ENCODE data around the gene LAMA5.

Gene LAMA5

DNA sequence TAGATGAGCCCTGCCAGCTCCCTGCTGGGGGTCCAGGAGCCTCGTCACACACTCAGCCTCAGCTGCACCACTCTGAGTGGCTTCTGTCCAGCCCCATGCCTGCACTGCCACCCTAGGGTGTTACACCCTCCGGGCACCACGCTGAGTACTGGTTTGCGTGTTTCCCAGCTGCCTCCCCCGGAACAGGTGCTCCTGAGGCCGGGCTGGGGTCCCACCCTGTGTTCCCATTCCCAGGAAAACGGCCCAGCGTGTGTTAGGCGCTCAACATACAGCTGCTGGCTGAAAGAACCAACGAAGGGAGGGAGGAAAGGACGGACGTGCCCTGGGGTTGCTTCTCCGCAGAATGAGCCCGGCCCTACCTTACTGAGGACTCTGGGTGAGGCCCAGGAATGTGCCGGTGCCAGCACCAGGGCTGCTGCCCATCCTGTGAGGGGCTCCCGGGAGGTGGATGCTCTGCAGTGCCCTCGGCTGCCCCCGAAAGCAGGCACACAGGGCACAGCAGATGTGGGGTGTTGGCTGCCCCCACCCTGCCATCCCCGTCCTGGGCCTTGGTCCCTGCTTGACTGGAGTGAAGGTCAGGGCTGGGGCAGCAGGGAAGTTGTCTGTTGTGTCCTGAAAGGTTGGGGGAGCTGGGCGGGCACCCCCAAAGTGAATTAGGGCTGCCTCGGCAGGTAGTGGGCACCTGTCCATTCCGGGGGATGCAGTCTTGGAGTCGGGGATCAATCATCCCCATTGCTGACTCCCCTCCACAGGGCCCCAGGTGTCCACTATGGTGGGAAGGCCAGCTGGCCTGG, 16.3 kb downstream of the LAMA5 start:
- no peak overlapping the region for H3K4me3 ChIP-seq (ENCODE audit: low read depth in 1 of 2, low read length in 2 of 2)
- no peaks in the 10 kb centered on the region for H3K27me3 ChIP-seq (ENCODE audit: low read depth, low read length)
- peaks cover 3 to 35% of the 10 kb centered on the region in 2 donors for H3K4me1 ChIP-seq (ENCODE audit: control insufficient read depth in 1 of 2, insufficient read depth in 2 of 2, low read length in 2 of 2)
- H3K27ac ChIP-seq (ENCODE audit: low read length): no peak overlapping the region
- peaks cover 0 to 3% of the 10 kb centered on the region in 2 donors for H3K9me3 ChIP-seq (ENCODE audit: control insufficient read depth in 1 of 2, low read length in 2 of 2)
- H3K36me3 ChIP-seq (ENCODE audit: control insufficient read depth in 1 of 2, insufficient read depth in 2 of 2, low read length in 2 of 2): peaks cover 0 to 38% of the 10 kb centered on the region in 2 donors

DNA sequence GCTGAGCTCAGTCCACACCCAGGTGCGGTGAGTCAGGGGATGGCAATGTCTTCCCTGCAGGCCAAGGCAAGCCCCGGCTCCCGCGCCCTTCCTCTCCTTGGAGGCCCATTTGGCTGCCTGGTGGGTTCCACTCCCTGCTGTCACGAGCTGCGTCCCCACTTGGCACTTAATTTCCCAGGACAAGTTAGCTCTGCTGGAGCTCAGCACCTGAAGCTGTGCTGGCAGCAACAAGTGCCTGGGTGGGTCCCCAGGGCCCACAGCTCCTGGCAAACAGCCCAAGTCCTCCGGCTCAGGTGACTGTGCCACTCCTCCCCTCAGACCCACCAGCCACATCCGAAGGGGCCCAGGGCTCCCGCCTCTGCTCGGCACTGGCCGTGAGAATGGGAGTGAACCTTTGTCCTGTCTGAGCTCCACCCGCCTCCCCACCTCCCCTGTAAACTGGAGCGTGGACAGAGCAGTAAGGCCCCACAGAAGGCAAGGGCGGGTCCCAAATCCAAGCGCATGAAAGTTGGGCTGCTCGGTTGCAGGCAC, 16.9 kb downstream of the LAMA5 start:
- Histone ChIP-seq H3K9me3 (ENCODE audit: control insufficient read depth in 1 of 2, low read length in 2 of 2) (peaks cover 0 to 3% of the 10 kb centered on the region in 2 donors), H3K36me3 (ENCODE audit: control insufficient read depth in 1 of 2, insufficient read depth in 2 of 2, low read length in 2 of 2) (peaks cover 0 to 43% of the 10 kb centered on the region in 2 donors), H3K27ac (ENCODE audit: low read length) (no peak overlapping the region), H3K27me3 (ENCODE audit: low read depth, low read length) (no peaks in the 10 kb centered on the region), H3K4me3 (ENCODE audit: low read depth in 1 of 2, low read length in 2 of 2) (no peak overlapping the region), H3K4me1 (ENCODE audit: control insufficient read depth in 1 of 2, insufficient read depth in 2 of 2, low read length in 2 of 2) (peaks cover 2 to 29% of the 10 kb centered on the region in 2 donors)

DNA sequence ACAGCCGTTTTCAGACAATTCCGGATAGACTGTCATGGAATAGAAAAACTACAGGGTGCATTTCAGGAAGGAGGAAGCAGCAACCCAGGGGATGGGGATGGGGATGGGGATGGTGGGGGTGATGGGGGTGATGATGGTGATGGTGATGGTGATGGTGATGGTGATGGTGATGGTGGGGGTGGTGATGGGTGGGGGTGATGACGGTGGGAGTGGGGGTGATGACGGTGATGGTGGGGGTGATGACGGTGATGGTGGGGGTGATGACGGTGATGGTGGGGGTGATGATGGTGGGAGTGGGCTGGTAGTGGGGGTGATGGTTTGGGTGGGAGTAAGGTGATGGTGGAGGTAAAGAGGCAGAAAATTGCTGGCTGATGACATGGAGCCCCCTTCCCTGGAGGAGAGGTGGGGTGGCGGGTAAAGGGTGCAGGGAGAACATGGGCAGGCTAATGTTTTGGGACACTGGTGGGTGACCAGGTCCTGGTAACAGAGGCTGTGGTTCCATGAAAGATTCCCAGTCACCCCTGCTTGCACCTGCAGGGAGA, 17.5 kb downstream of the LAMA5 start:
- Histone ChIP-seq H3K36me3 (ENCODE audit: control insufficient read depth in 1 of 2, insufficient read depth in 2 of 2, low read length in 2 of 2) (peaks cover 0 to 43% of the 10 kb centered on the region in 2 donors), H3K9me3 (ENCODE audit: control insufficient read depth in 1 of 2, low read length in 2 of 2) (peaks cover 0 to 3% of the 10 kb centered on the region in 2 donors), H3K27me3 (ENCODE audit: low read depth, low read length) (no peaks in the 10 kb centered on the region), H3K4me1 (ENCODE audit: control insufficient read depth in 1 of 2, insufficient read depth in 2 of 2, low read length in 2 of 2) (peaks cover 0 to 23% of the 10 kb centered on the region in 2 donors), H3K4me3 (ENCODE audit: low read depth in 1 of 2, low read length in 2 of 2) (no peak overlapping the region), H3K27ac (ENCODE audit: low read length) (no peak overlapping the region)

DNA sequence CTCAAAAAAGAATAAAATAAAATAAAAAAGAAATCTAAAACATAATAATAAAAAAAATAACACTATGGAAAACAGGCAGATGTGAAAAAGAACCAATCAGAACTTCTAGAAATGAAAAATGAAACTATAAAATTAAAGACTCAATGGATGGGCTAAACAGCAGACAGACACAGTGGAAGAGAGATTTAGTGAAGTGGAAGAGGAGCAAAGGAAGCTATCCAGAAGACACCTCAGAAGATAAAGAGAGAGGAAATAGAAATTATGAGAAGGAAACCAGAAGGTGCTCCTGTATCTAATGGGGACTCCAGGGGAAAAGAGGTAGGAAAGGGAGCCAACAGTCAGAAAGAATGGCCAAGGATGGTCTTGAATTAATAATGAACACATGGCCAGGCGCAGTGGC, 18.5 kb downstream of the LAMA5 start:
- Histone ChIP-seq H3K9me3 (ENCODE audit: control insufficient read depth in 1 of 2, low read length in 2 of 2) (peaks cover 0 to 3% of the 10 kb centered on the region in 2 donors), H3K36me3 (ENCODE audit: control insufficient read depth in 1 of 2, insufficient read depth in 2 of 2, low read length in 2 of 2) (peaks cover 0 to 43% of the 10 kb centered on the region in 2 donors), H3K27ac (ENCODE audit: low read length) (no peak overlapping the region), H3K4me1 (ENCODE audit: control insufficient read depth in 1 of 2, insufficient read depth in 2 of 2, low read length in 2 of 2) (peaks cover 0 to 14% of the 10 kb centered on the region in 2 donors), H3K27me3 (ENCODE audit: low read depth, low read length) (no peaks in the 10 kb centered on the region), H3K4me3 (ENCODE audit: low read depth in 1 of 2, low read length in 2 of 2) (no peak overlapping the region)

DNA sequence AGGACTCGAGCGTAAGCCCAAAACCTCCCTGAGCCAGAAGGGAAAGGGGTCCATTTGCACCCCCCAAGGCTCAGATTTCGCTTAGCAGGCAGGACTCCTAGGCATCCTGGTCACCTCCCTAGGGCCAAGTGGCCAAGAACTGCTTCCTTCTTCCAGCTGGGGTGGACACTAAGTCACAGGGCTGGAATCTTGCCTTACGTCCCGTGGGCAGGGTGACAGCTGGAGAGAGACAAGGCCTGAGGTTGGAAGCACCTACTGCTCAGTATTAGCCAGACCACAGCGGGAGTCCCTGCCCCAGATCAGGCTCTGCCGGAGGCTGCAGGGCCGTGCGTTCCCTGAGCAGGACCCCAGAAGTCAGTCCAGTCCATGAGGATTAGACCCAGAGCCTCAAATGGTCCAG, 19.7 kb downstream of the LAMA5 start:
- no peak overlapping the region for H3K27ac ChIP-seq (ENCODE audit: low read length)
- H3K36me3 ChIP-seq (ENCODE audit: control insufficient read depth in 1 of 2, insufficient read depth in 2 of 2, low read length in 2 of 2): peaks cover 0 to 43% of the 10 kb centered on the region in 2 donors

DNA sequence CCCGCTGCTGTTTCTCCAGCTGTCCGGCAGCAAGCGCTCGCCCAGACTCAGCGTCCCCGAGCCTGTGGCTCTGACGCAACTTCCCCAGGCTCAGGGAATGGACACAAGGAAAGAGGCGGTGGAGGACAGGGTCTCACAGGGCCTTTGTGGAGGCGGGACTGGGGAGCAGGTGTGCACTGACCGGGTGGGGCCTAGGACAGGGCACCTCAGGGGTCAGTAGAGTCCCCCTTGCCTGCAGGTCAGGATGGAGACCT, 20.0 kb downstream of the LAMA5 start:
- H3K27me3 ChIP-seq (ENCODE audit: low read depth, low read length): no peaks in the 10 kb centered on the region
- peaks cover 0 to 43% of the 10 kb centered on the region in 2 donors for H3K36me3 ChIP-seq (ENCODE audit: control insufficient read depth in 1 of 2, insufficient read depth in 2 of 2, low read length in 2 of 2)
- H3K4me3 ChIP-seq (ENCODE audit: low read depth in 1 of 2, low read length in 2 of 2): no peak overlapping the region
- no peaks in the 10 kb centered on the region for H3K4me1 ChIP-seq (ENCODE audit: control insufficient read depth in 1 of 2, insufficient read depth in 2 of 2, low read length in 2 of 2)
- H3K9me3 ChIP-seq (ENCODE audit: control insufficient read depth in 1 of 2, low read length in 2 of 2): peaks cover 0 to 3% of the 10 kb centered on the region in 2 donors
- no peak overlapping the region for H3K27ac ChIP-seq (ENCODE audit: low read length)

More for the DNA sequence above, 19.7 kb downstream of the LAMA5 start:
- H3K9me3 ChIP-seq (ENCODE audit: control insufficient read depth in 1 of 2, low read length in 2 of 2): peaks cover 0 to 3% of the 10 kb centered on the region in 2 donors
- H3K27me3 ChIP-seq (ENCODE audit: low read depth, low read length): no peaks in the 10 kb centered on the region
- H3K4me1 ChIP-seq (ENCODE audit: control insufficient read depth in 1 of 2, insufficient read depth in 2 of 2, low read length in 2 of 2): peaks cover 0 to 3% of the 10 kb centered on the region in 2 donors
- no peak overlapping the region for H3K4me3 ChIP-seq (ENCODE audit: low read depth in 1 of 2, low read length in 2 of 2)

DNA sequence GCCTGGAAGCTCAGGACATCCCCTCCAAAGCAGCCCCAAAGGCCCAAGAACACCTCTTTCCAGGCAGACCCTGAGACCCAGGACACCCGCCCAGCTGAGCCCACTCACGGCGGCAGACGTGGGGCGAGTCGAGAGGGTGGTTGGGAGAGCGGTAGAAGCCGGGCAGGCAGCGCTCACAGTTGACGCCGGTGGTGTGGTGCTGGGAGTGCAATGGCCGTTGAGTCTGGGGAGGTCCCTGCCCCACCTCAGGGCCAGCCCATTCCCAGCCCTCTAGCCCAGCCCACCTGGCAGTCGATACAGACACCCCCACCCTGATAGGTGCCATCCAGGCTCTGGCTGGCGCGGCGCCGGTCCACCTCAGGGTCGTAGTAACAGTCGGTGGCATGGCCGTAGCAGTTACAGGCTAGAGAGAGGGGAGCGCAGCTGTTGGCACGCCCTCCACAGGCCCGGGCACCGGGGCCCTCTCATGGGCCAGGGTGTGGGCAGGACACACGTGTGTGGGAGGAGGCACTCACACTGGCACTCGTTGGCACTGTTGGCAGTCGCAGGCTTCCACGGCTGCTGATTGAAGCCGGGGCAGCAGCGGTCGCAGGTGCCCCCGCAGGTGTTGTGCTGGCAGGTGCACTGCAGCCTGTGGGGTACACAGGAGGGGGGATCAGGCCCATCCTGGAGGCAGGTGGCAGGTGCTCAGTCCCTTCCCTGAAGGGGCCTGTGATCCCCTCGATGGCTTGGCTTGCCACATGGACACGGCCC, 20.5 kb downstream of the LAMA5 start:
- Histone ChIP-seq H3K27ac (ENCODE audit: low read length) (no peak overlapping the region), H3K4me1 (ENCODE audit: control insufficient read depth in 1 of 2, insufficient read depth in 2 of 2, low read length in 2 of 2) (no peaks in the 10 kb centered on the region), H3K36me3 (ENCODE audit: control insufficient read depth in 1 of 2, insufficient read depth in 2 of 2, low read length in 2 of 2) (peaks cover 0 to 38% of the 10 kb centered on the region in 2 donors)

DNA sequence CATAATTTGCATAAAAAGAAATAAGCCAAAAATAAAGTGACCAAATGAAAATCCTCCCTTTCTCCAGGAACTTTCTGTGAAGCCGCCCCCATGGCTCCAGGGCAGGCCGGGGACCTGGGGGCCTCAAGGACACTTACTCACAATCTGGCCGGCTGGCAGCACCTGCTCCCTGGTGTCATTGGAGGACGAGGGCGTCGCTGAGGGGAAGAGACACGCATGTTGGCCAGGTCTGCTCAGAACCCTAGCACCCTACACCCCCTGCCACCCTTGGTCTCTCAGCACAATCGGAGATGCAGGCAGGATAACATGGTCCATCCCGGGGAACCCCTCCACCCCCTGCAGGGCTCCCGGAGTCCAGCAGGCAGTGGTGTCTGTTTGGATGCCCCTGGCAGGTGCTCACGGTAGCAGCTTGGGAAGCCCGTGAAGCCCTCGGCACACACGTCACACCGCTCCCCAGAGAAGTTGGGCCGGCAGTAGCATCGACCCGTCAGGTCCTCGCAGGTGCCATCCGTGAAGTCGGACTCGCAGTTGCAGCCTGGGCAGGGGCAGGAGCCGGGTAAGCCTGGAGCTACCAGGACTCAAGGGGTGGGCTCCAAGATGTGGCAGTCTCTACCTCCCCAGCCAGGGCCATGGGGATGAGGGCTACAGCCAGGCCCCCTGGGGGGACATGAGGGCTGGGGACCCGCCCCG, 21.3 kb downstream of the LAMA5 start:
- Histone ChIP-seq H3K27ac (ENCODE audit: low read length) (no peak overlapping the region), H3K36me3 (ENCODE audit: control insufficient read depth in 1 of 2, insufficient read depth in 2 of 2, low read length in 2 of 2) (peaks cover 0 to 36% of the 10 kb centered on the region in 2 donors)

More for the DNA sequence above, 20.5 kb downstream of the LAMA5 start:
- H3K27me3 ChIP-seq (ENCODE audit: low read depth, low read length): no peaks in the 10 kb centered on the region
- no peak overlapping the region for H3K4me3 ChIP-seq (ENCODE audit: low read depth in 1 of 2, low read length in 2 of 2)
- peaks cover 0 to 3% of the 10 kb centered on the region in 2 donors for H3K9me3 ChIP-seq (ENCODE audit: control insufficient read depth in 1 of 2, low read length in 2 of 2)

DNA sequence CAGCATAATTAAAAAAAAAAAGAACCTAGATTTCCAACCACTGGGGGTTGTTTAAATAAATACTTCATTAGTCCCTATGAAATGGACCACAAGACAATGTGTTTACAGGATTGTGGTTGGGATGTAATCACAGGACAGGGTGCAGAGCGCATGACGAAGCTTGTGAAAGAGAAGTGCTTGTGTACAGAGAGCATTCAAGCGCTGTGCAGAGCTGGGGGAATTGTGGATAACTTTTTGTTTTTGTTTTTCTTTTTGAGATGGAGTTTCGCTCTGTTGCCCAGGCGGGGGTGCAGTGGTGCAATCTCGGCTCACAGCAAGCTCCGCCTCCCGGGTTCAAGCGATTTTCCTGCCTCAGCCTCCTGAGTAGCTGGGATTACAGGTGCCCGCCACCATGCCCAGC, 22.3 kb downstream of the LAMA5 start:
- Histone ChIP-seq H3K27me3 (ENCODE audit: low read depth, low read length) (no peaks in the 10 kb centered on the region), H3K27ac (ENCODE audit: low read length) (no peak overlapping the region), H3K4me1 (ENCODE audit: control insufficient read depth in 1 of 2, insufficient read depth in 2 of 2, low read length in 2 of 2) (no peaks in the 10 kb centered on the region), H3K4me3 (ENCODE audit: low read depth in 1 of 2, low read length in 2 of 2) (no peak overlapping the region), H3K9me3 (ENCODE audit: control insufficient read depth in 1 of 2, low read length in 2 of 2) (peaks cover 0 to 3% of the 10 kb centered on the region in 2 donors), H3K36me3 (ENCODE audit: control insufficient read depth in 1 of 2, insufficient read depth in 2 of 2, low read length in 2 of 2) (peaks cover 3 to 33% of the 10 kb centered on the region in 2 donors)

More for the DNA sequence above, 21.3 kb downstream of the LAMA5 start:
- Histone ChIP-seq H3K4me3 (ENCODE audit: low read depth in 1 of 2, low read length in 2 of 2) (no peak overlapping the region), H3K4me1 (ENCODE audit: control insufficient read depth in 1 of 2, insufficient read depth in 2 of 2, low read length in 2 of 2) (no peaks in the 10 kb centered on the region), H3K9me3 (ENCODE audit: control insufficient read depth in 1 of 2, low read length in 2 of 2) (peaks cover 0 to 3% of the 10 kb centered on the region in 2 donors), H3K27me3 (ENCODE audit: low read depth, low read length) (no peaks in the 10 kb centered on the region)

DNA sequence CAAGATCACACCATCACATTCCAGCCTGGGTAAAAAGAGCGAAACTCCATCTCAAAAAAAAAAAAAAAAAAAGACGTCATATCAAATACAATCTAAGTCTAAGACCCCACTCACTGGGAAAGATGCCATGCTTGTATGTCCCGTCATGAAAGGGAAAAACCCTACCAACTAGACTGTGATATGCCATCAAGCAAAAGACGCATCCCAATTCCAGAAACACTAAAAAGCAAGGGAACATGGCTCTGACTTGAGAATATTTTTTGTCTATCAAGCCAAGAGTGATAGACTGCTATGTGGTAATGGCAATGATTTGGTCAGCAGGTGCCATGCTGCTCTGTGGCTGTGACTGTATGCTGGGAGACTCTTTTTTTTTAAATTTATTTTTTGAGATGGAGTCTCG, 23.0 kb downstream of the LAMA5 start:
- H3K4me3 ChIP-seq (ENCODE audit: low read depth in 1 of 2, low read length in 2 of 2): no peak overlapping the region
- H3K27ac ChIP-seq (ENCODE audit: low read length): no peak overlapping the region
- H3K36me3 ChIP-seq (ENCODE audit: control insufficient read depth in 1 of 2, insufficient read depth in 2 of 2, low read length in 2 of 2): peaks cover 5 to 37% of the 10 kb centered on the region in 2 donors
- peaks cover 0 to 3% of the 10 kb centered on the region in 2 donors for H3K9me3 ChIP-seq (ENCODE audit: control insufficient read depth in 1 of 2, low read length in 2 of 2)
- H3K27me3 ChIP-seq (ENCODE audit: low read depth, low read length): no peaks in the 10 kb centered on the region
- H3K4me1 ChIP-seq (ENCODE audit: control insufficient read depth in 1 of 2, insufficient read depth in 2 of 2, low read length in 2 of 2): no peaks in the 10 kb centered on the region

DNA sequence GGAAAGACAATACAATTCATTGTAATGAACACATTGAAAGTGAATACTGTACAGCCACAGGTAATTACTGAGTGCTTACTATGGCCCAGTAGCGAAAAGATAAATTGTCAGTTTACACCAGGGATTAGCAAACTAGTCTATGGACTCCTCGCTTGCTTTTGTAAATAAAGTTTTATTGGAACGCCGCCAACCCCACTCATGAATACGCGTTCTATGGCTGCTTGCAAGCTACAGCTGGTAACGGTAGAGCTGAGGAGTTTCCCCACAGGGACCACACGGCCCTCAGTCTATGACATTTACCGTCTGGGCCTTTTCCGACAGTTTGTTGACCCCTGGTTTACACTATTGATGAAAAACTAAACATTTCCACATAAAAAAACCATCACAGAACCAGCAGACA, 24.2 kb downstream of the LAMA5 start:
- Histone ChIP-seq H3K27me3 (ENCODE audit: low read depth, low read length) (no peaks in the 10 kb centered on the region), H3K4me3 (ENCODE audit: low read depth in 1 of 2, low read length in 2 of 2) (no peak overlapping the region), H3K4me1 (ENCODE audit: control insufficient read depth in 1 of 2, insufficient read depth in 2 of 2, low read length in 2 of 2) (no peaks in the 10 kb centered on the region), H3K27ac (ENCODE audit: low read length) (no peak overlapping the region), H3K36me3 (ENCODE audit: control insufficient read depth in 1 of 2, insufficient read depth in 2 of 2, low read length in 2 of 2) (peaks cover 5 to 44% of the 10 kb centered on the region in 2 donors), H3K9me3 (ENCODE audit: control insufficient read depth in 1 of 2, low read length in 2 of 2) (no peaks in the 10 kb centered on the region)

Measured in muscle layer of duodenum (tissue), 2 donors.